Measurements from ENCODE around the gene ASMT. TPM values are rescaled to one million over a fixed set of nuclear protein-coding genes. Genes with fewer than 3 reads are reported as not detected.

Gene ASMT
- total RNA-seq, 1 experiment from 2014 or later, result not detected

- no peak for ATAC-seq
- no peaks in the 10 kb centered on the region for H3K79me2 ChIP-seq (ENCODE audit: insufficient read depth, low read length)
- ChIA-PET CTCF (no interaction called here), RAD21 (ENCODE audit: low non-redundant PET in 1 of 2, low total read pairs in 2 of 2, uncharacterized antibody in 2 of 2, unreplicated experiment in 2 of 2) (no interaction called here), POLR2A (no interaction called here)
- no TSS peak for BruUV-seq (replicated peaks)
- no peaks in the 10 kb centered on the region for H4K20me1 ChIP-seq (ENCODE audit: insufficient read depth)
- H3K9me2 ChIP-seq (ENCODE audit: insufficient read depth), result no peaks in the 10 kb centered on the region
- H2AFZ ChIP-seq (ENCODE audit: low read depth, low read length, poor library complexity, severe bottlenecking), result no peak overlapping the region
- TF ChIP-seq JUND (IDR thresholded peaks at IDR 0.05) (no peak), ZBTB33 (IDR thresholded peaks at IDR 0.05; ENCODE audit: extremely low read depth, insufficient replicate concordance, low read length) (no peak), ELF1 (IDR thresholded peaks at IDR 0.05; ENCODE audit: borderline replicate concordance, low read depth) (no peak), CBX3 (IDR thresholded peaks at IDR 0.05; ENCODE audit: low read depth) (no peak), SP1 (IDR thresholded peaks at IDR 0.05; ENCODE audit: low read depth) (no peak), CTCF (IDR thresholded peaks at IDR 0.05 in 2 of 3, conservative IDR thresholded peaks at IDR 0.05 in 1 of 3; ENCODE audit: borderline replicate concordance in 1 of 3, insufficient read depth in 1 of 3, low read depth in 2 of 3, low read length in 2 of 3) (no peak), CEBPB (IDR thresholded peaks at IDR 0.05; ENCODE audit: low read depth) (no peak), YY1 (IDR thresholded peaks at IDR 0.05; ENCODE audit: extremely low read depth, insufficient replicate concordance, low read depth, low read length) (no peak), TCF7L2 (IDR thresholded peaks at IDR 0.05; ENCODE audit: borderline replicate concordance, extremely low read depth, insufficient read depth, insufficient read length) (no peak), REST (IDR thresholded peaks at IDR 0.05; ENCODE audit: low read depth) (no peak), SRF (IDR thresholded peaks at IDR 0.05; ENCODE audit: low read depth) (no peak), ZNF274 (IDR thresholded peaks at IDR 0.05; ENCODE audit: low read depth, low read length) (no peak), EGR1 (IDR thresholded peaks at IDR 0.05; ENCODE audit: low read depth) (no peak)
- DNase-seq (ENCODE audit: low read depth, low spot score), result no peak
- H3K4me2 ChIP-seq (ENCODE audit: low read length), result no peak overlapping the region
- no peak overlapping the region for H3K9ac ChIP-seq (ENCODE audit: low read length)
- intact Hi-C loops (cut with micrococcal nuclease), result no loop called here
- H3K4me3 ChIP-seq (replicated peaks in 1 of 2; ENCODE audit: low read depth in 1 of 2, low read length in 2 of 2), result no peak overlapping the region
- H3K27me3 ChIP-seq (ENCODE audit: insufficient read depth, low read length), result no peaks in the 10 kb centered on the region
- H3K36me3 ChIP-seq (ENCODE audit: control insufficient read depth in 1 of 2, insufficient read depth in 2 of 2, low read length in 2 of 2), result no peaks in the 10 kb centered on the region
- H3K9me3 ChIP-seq (ENCODE audit: control insufficient read depth in 1 of 2, insufficient read depth in 1 of 2, low read depth in 1 of 2, low read length in 2 of 2), result no peaks in the 10 kb centered on the region
- no peaks in the 10 kb centered on the region for H3K4me1 ChIP-seq (ENCODE audit: control insufficient read depth in 1 of 2, insufficient read depth in 2 of 2, low read length in 2 of 2)
- no peak overlapping the region for H3K27ac ChIP-seq (ENCODE audit: low read depth, low read length)
Measured at GRCh38 chrX:1609311-1609710, 5.5 kb upstream of the ASMT start.
